ENCODE results near the gene SPSB2.

SPSB2 gene

GRCh38 chr12:6829536-6830220 is 43.4 kb downstream of the SPSB2 start:
- no peak for DNase-seq

GRCh38 chr12:6828781-6829535 is 44.1 kb downstream of the SPSB2 start:
- peak; percentile 38 to 44 for DNase-seq

- no peak for DNase-seq
Measured at GRCh38 chr12:6827982-6828780, 44.9 kb downstream of the SPSB2 start, which contains the start of gene P3H3. Gene P3H3, plus strand, starts transcription at chr12:6828407. Its CDS starts 34 bp downstream, at chr12:6828441.

GRCh38 chr12:6827437-6827911 is 45.6 kb downstream of the SPSB2 start:
- DNase-seq: peak; percentile 78 to 81

- DNase-seq: no peak
Measured at GRCh38 chr12:6826734-6827436, 46.2 kb downstream of the SPSB2 start.

DNA sequence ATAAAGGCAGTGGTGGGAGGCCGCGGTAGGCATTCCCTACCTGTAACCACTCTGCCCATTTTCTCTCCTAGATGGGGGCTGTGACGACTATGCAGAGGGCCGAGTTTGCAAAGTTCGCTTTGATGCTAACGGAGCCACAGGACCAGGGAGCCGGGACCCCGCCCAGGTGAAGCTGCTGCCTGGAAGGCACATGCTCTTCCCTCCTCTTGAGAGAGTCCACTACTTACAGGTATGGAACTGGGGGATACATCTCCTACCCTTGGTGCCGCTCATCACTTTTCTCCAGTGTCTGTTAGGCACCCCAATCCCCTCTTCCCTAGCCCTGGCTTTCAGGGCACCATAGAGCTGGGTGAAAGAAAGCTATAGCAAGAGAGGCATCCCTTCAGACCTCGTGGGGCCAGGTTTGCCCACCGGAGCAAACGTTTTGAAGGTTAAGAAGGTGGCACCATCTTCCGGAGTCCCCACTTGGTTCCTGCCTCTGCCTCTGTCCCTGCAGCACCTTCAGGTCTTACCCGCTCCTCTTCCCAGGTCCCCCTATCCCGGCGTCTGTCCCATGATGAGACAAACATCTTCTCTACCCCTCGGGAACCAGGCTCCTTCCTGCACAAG is 46.9 kb downstream of the SPSB2 start:
- DNase-seq: no peak

DNA sequence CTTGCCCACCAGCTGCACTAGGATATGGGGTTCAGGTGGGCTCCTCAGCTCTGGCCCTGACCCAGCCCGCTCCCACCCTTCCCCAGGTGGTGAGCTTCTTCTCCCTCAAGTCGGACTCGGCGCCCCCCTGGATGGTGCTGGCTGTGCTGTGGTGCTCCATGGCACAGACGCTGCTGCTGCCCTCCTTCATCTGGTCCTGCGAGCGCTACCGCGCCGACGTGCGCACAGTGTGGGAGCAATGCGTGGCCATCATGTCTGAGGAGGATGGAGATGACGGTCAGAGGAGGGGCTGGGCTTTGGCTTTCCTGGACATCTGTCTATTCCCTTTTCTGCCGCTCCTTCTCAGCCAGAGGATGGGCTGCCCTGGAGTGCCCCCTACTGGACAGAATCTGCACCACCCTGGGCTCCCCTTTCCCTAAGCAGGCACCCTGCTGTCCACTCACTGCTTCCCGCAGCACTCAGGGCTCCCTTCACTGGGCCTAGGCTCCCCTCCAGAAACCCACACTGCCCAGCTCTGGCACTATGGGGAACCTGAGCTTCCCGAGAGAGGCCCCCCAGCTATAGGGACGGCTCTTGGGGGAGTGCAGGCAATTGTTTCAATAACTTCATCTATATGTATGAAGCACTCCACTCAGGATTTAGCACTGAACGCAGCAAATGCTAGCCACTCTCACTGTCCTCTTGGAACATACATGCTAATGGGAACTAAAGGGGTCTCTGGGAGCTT is 47.5 kb downstream of the SPSB2 start:
- peak; percentile 91 to 94 for DNase-seq

DNA sequence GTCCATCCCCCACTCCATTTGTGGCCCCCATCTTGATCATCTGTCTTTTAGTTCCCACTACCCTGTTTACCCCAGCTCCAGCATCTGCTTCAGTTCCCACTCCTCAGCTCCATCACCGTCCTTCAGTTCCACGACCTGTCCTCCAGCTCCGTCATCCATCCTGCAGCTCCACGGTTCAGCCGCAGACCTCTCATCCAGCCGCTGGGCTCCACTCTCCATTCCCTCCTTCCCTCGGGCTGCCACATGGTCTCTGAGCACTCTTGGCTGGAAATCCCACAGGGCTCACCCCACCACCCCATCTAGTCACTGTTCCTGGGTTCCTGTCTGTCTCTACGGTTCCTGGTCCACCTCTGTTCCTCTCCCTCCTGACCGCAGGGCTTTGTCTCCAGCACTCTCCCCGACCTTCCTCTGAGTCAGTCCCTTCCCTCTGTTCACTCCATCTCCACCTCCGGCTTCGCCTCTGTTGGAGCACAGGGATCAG is 48.2 kb downstream of the SPSB2 start:
- no peak for DNase-seq

GRCh38 chr12:6824085-6824775 is 48.9 kb downstream of the SPSB2 start:
- DNase-seq: no peak

DNA sequence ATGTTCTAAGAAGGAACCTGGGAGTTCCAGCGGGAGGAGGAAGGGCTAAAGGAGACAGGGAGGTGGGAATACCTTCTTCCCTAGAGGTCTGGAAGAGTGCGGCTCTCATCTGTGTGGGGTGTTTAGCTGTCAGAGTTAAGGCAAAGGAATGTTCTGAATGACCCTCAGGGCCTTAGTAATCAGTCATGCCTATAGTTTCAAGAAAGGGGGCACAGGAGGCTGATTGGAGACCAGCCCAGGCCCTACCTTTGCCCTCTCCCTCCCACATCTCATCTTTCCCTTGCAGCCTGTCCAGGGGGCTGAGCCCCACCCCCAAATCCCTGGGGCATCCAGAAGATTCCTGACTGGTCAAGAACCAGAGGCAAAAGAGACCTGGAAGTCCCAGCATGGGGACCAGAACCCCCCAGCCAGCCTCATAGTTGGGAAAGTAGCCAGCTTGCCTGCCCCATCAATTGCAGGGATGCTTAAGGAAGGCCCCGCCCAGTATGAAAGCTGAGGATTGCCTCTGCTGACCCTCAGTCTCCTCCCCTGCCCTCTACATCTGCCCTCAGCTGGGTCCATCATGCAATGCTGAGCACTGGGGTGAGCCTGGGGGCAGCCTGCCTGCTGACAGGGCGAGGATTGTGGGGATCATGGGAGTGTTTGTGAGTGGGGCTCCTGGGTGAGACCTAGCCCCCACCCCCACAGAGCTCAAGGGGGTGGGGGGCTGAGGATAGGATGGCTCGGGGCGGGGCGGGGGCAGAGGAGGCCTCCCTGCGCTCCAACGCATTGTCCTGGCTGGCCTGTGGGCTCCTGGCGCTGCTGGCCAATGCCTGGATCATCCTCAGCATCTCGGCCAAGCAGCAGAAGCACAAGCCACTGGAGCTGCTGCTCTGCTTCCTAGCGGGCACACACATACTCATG is 49.7 kb downstream of the SPSB2 start:
- DNase-seq: no peak

GRCh38 chr12:6822426-6823135 is 50.5 kb downstream of the SPSB2 start:
- no peak for DNase-seq

DNA sequence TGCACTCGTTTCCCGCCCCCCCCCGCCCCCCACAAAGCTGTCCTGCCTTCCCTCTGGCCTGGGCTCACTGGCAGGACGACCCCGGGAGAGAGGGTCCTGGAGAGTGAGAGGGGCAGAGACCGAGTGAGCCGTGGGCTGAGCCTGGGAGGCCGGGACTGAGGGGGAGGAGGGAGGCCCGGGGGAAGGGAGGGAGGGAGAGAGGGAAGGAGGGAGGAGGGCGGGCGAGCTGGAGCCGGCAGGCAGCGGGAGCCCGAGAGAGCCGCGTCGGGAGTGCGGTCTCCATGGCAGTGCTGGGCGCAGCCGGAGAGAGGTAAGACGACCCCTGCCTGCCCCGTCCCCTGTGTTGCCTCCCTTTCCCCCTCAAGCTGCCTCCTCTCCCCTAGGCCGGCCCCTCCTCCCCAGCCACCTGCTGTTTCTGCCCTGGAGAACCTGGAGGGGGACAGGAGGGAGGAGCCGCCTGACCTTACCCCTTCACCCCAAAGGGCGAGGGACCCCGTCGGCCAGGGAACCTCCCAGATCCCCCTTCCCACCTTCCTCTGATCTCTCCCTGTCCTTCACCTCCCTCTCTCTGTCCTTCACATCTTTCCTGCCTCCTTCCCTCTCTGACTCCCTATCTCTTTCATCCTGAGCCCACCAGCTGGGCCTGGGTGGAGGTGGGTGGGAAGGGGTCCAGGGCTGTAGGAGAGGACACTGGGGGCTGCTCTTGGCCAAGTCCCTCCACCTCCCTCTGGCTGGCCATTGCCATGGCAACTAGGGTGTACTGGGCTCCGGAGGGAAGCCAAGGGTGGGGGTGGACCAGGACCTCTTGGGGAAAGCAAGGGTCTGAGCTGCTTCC is 51.3 kb downstream of the SPSB2 start, which contains the start of gene GPR162:
Gene GPR162, plus strand, starts transcription at position 231 of the 835 bp plus-strand sequence. CDS start 2,078 bp downstream, outside the sequence.
- peak in 1 of 2 experiments; percentile 27 for DNase-seq

All from activated CD4-positive, alpha-beta T cell treated with anti-CD3 and anti-CD28 coated beads, Interleukin-2, amount 50 U/mL, for 48 hours (primary cell).